ENCODE data around the gene PARP14.

Gene PARP14

GRCh38 chr3:122777563-122777962 lies 96.9 kb downstream of the PARP14 start:
- TF ChIP-seq SIN3A (IDR thresholded peaks at IDR 0.05; ENCODE audit: borderline replicate concordance, insufficient read depth, low read length) (no peak), FOXP2 (optimal IDR thresholded peaks at IDR 0.05; ENCODE audit: borderline replicate concordance, extremely low read depth, extremely low read length, insufficient read depth) (no peak), REST (IDR thresholded peaks at IDR 0.05; ENCODE audit: insufficient read depth in 1 of 2, low read depth in 2 of 2, low read length in 2 of 2) (no peak), POLR2AphosphoS5 (IDR thresholded peaks at IDR 0.05; ENCODE audit: low read depth, low read length) (no peak), TAF1 (IDR thresholded peaks at IDR 0.05; ENCODE audit: borderline replicate concordance, insufficient read depth, low read length) (no peak)
